SK-N-SH (cell line): ENCODE results near the gene STK32A.

Experiments used
- FOXM1 ChIP-seq: IDR thresholded peaks from 2 replicates; pipeline ENCODE4 v1.4.0; 2012; ENCODE audit warnings: low read depth, mild to moderate bottlenecking
- POLR2AphosphoS5 ChIP-seq: IDR thresholded peaks from 2 replicates; pipeline ENCODE4 v1.6.1; 2012; ENCODE audit warnings: low read depth, low read length
- SIN3A ChIP-seq: IDR thresholded peaks from 2 replicates; pipeline ENCODE4 v1.6.1; 2012; ENCODE audit warnings: low read depth, mild to moderate bottlenecking, low read length, moderate library complexity, borderline replicate concordance
- TF ChIP-seq, protein P1 (sequence below): IDR thresholded peaks from 2 replicates; pipeline ENCODE4 v1.4.0; 2012; ENCODE audit warnings: low read depth, borderline replicate concordance

DNA sequence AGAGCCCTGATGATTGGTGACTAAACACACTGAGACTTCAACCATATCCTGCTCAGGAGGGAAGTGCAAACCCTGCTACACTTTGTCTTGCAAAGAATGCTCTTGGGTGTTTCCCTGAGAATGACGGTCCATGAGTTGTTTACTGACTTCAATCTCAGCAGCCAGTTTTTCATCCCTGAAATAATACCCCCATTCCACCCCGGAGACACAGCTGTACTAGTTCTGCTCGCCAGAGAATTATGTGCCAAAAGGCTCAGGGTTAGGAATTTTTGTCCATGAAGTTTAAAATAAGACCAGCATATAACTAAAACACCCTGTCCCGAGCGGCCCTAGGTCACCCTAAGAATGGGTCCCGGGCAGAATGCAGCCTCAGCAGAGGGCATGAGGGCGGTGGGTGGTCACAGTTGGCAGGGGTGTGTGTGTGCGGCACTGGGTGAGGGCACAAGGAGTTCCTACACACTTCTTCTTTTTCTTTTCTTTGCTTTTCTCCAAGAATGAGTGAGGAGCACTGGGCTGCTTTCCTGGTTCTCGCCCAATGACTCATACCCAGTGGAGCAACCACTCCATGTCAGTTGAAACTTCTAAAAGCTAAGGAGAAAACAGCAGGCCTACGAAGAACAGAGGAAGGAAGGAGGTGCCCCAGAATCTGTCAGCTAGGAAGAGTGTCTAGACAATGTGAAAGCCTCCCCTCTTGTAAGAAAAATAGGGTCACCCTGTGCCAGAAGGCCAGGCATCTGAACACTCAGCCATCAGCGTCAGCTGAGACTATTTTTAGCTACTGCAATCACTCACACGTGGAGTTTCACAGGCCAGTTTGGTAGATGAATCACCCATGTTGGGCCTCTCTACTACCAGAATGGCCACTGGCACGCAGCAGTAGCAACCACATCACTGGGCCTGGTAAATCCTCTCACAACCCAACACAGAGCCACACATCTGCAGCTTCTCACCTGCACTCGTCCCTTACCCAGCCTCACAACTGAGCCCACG lies 169.1 kb downstream of the STK32A start:
- TF ChIP-seq FOXM1 (no peak), POLR2AphosphoS5 (peak; percentile 60; the same call in 1 of the 2 replicates), SIN3A (no peak)
- TF ChIP-seq, protein P1, sequence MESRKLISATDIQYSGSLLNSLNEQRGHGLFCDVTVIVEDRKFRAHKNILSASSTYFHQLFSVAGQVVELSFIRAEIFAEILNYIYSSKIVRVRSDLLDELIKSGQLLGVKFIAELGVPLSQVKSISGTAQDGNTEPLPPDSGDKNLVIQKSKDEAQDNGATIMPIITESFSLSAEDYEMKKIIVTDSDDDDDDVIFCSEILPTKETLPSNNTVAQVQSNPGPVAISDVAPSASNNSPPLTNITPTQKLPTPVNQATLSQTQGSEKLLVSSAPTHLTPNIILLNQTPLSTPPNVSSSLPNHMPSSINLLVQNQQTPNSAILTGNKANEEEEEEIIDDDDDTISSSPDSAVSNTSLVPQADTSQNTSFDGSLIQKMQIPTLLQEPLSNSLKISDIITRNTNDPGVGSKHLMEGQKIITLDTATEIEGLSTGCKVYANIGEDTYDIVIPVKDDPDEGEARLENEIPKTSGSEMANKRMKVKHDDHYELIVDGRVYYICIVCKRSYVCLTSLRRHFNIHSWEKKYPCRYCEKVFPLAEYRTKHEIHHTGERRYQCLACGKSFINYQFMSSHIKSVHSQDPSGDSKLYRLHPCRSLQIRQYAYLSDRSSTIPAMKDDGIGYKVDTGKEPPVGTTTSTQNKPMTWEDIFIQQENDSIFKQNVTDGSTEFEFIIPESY, result peak; percentile 38; the same call in 1 of the 2 replicates
